C4-2B (cell line): ENCODE results near the gene OR6Q1.

Source experiments
- H3K27ac ChIP-seq: fragments of 450-650 bp; 2 replicates; pipeline ENCODE4 v1.5.1; 2017
- ZFX ChIP-seq: fragments of 450-650 bp; IDR thresholded peaks from 2 replicates; pipeline ENCODE4 v1.6.1; 2017
- TF ChIP-seq, protein P1 (sequence below): fragments of 450-650 bp; conservative IDR thresholded peaks from 2 replicates; pipeline ENCODE4 v1.5.1; 2017; ENCODE audit warnings: mild to moderate bottlenecking

The OR6Q1 gene

DNA sequence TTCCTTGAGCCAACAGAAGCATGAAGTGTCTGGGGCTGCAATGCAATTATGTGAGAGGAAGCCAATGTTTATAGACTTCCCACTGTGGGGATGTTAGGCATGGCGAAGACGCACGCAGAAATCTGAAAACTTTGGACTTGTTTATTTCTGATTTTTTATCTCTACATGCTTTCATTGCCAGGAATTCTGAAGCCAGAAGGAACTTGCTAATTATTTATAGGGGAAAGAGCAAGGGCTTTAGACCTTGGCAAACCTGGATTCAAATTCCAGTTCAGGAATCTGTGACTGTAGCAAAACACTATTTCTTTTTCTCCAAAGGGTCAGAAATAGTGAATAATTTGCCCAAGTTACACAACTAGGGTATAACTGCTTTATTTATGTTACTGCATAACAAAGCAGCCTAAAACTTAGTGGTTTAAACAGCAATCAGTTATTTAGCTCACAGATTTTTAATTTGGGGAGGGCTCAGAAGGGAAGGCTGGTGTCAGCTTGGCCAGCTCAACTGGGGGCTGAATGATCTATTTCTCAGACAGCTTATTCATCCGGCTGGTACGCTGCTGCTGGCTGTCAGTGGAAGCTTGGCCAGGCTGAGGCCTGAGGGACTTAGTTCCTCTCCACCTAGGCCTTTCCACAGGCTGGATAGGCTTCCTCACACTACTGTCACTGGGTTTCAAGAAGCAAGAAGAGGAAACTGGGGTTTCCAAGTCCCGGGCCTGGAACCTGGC, 1.9 kb upstream of the OR6Q1 start:
- TF ChIP-seq, protein P1, sequence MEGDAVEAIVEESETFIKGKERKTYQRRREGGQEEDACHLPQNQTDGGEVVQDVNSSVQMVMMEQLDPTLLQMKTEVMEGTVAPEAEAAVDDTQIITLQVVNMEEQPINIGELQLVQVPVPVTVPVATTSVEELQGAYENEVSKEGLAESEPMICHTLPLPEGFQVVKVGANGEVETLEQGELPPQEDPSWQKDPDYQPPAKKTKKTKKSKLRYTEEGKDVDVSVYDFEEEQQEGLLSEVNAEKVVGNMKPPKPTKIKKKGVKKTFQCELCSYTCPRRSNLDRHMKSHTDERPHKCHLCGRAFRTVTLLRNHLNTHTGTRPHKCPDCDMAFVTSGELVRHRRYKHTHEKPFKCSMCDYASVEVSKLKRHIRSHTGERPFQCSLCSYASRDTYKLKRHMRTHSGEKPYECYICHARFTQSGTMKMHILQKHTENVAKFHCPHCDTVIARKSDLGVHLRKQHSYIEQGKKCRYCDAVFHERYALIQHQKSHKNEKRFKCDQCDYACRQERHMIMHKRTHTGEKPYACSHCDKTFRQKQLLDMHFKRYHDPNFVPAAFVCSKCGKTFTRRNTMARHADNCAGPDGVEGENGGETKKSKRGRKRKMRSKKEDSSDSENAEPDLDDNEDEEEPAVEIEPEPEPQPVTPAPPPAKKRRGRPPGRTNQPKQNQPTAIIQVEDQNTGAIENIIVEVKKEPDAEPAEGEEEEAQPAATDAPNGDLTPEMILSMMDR: no peak
- TF ChIP-seq ZFX: no peak
- H3K27ac ChIP-seq: no peak overlapping the region

DNA sequence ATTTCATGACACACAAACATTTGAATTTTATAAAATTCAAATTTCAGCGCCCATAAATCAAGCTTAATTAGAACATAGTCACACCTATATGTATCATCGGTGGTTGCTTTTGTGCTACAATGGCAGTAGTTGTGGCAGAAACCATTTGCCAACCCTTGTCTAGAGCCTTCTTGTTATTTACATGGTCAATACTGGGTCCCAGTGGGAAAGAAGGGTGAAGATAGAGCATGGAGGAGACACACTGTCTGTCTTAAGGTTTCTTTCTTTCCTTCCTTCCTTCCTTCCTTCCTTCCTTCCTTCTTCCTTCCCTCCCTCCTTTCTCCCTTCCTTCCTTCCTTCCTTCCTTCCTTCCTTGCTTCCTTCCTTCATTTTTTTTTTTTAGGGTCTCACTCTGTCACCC, 3.7 kb downstream of the OR6Q1 start:
- no peak for TF ChIP-seq ZFX
- TF ChIP-seq, protein P1: no peak
- H3K27ac ChIP-seq: no peak overlapping the region

DNA sequence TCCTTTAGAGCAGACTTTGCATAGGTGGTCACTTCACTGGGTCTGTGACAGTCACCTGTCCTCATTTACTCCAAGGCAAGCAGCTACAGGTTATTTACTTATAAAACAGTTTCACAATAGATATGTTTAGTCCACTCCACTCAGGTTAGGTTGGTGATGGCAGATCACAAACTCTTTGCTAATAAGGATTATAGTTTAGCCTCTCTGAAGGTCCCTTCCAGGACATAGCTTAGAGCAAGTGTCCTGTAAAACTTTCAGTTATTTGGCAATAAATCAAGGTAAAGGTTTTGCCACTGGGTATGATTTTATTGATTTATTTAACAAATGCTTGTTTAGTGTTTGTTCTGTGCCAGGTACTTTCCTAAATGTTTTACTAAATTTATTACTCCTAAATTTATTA, 8.8 kb downstream of the OR6Q1 start:
- TF ChIP-seq ZFX: no peak
- TF ChIP-seq, protein P1: no peak
- H3K27ac ChIP-seq: no peak overlapping the region

DNA sequence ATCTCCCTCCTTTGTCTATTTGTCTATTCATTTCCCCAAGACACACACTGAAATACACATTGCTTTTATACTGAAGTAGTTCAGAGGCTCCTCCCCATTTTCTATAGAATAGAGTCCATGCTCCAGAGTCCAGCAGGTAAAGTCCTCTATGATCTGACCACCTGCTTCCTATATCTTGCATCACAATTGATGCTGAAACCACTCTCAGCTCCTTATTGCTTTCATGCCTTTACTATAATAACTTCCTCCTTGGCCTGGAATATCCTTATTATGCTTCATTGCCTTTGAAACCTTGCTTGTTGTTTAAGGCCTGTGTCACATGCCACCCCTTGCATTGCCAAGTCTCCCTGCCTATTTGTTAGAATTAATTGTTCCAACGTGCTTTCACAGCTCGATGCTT, 12.6 kb downstream of the OR6Q1 start:
- TF ChIP-seq, protein P1: no peak
- no peak for TF ChIP-seq ZFX
- no peak overlapping the region for H3K27ac ChIP-seq

DNA sequence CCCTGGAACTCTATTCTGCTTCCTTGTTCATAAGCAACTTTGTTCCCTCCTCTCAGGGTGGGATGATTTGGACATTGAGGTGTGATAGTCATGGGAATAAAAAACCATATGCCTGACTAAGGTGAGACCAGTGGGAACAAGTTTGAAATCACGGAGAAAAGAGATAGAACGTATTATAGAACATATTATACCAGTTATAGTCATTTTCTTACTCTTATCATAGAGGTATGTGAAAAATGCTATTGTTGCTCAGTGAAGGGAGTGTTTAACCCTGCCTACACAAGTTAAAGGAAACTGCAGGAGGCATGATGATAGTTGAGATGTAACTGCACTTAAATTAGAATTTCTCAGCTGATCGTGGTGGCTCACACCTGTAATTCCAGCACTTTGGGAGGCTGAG, 15.5 kb downstream of the OR6Q1 start:
- H3K27ac ChIP-seq: no peak overlapping the region

DNA sequence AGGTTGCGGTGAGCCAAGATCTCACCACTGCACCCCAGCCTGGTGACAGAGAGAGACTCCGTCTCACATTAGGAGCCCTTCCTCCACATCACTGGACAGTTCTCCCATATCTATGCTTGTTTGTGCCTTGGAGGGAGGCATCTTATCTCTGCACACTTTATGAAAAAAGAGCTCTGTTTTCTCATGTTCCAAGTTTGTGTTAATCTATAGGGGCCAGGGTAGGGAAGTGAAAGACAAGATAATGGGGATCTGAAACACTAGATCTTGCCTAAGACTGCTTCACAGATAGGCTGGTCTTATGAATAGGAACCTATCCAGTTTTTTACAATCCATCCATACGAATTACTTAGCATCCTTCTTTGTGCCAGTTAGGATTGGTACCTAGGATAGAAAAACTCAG, 17.1 kb downstream of the OR6Q1 start:
- TF ChIP-seq, protein P1: no peak
- TF ChIP-seq ZFX: no peak
- no peak overlapping the region for H3K27ac ChIP-seq

More for the DNA sequence above, 15.5 kb downstream of the OR6Q1 start:
- TF ChIP-seq, protein P1: no peak
- no peak for TF ChIP-seq ZFX

DNA sequence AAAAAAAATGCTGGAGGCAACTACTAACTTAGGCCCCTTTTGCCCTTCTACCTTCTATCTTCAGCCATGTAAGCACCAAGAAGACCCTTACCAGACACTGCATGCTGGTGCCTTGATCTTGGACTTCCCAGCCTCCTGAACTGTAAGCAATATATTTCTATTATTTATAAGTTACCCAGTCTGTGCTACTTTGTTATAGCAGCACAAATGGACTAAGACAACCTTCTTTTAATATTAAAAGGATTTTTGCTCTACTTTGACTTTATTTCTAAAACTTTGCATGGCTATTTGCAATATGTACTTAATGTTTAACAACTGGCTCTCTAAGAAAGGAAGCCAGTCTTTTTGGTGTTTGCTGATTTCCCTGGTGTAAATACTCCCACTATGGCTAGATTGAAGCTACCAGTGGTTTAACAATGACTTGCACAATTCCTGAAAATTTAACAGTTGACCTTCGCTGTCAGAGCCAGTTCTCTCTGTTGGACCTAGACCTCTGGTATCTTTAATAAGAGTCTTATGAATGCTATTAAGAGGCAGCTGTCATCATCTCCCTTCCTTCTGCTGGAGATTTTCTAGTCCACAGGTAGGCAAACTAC, 25.2 kb downstream of the OR6Q1 start:
- TF ChIP-seq ZFX: no peak
- TF ChIP-seq, protein P1: no peak

More for the DNA sequence above, 25.2 kb downstream of the OR6Q1 start:
- no peak overlapping the region for H3K27ac ChIP-seq
